ENCODE results near the gene QKI. TPM values are rescaled to one million over a fixed set of nuclear protein-coding genes. Genes with fewer than 3 reads are reported as not detected.

Gene QKI
- total RNA-seq, 1 experiment from 2014 or later = 50.8 TPM

DNA sequence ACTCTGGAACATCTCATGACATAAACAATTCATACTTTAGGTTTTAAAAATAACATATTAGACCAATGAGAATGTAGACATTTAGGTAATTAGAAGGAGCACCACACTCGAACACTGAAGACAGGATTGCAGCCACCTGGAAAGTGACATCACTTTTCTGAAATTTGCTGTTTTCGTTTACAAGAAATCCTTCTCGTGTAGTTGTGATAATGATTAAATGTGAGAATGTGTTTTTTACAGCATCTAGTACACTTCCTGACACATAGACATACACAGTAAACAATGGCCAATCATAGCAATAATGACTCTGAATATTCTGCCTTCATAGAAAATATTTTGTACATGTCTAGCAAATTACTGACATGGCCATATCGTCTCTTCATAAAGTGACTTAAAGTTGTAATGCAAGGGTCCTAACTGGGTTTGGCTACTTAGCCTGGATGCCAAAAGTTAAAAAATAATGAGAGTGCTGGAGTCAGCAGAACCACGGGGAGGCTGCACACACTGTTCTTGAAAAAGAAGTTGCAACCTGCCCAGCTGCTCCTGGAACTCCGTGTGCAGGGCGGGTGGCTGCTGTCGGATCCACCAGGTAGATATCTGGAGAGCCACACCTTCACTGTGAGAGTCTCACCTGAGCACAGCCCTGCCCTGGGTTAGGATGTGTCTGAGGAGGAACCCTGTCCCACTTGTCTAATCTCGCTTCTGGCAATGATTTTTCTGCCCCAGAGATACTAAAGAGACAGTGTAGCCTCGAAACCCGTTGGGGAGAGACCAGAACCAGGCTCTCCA, 212.9 kb downstream of the QKI start:
- intact Hi-C loops (cut with micrococcal nuclease; ENCODE audit: unreplicated experiment) = no loop called here
- H3K27me3 ChIP-seq (ENCODE audit: insufficient read depth, low read depth) = peaks cover 56% of the 10 kb centered on the region
- no peaks in the 10 kb centered on the region for H3K9me3 ChIP-seq (ENCODE audit: insufficient read depth, low read depth)
- no peak overlapping the region for H3K4me2 ChIP-seq
- TF ChIP-seq, protein P1, sequence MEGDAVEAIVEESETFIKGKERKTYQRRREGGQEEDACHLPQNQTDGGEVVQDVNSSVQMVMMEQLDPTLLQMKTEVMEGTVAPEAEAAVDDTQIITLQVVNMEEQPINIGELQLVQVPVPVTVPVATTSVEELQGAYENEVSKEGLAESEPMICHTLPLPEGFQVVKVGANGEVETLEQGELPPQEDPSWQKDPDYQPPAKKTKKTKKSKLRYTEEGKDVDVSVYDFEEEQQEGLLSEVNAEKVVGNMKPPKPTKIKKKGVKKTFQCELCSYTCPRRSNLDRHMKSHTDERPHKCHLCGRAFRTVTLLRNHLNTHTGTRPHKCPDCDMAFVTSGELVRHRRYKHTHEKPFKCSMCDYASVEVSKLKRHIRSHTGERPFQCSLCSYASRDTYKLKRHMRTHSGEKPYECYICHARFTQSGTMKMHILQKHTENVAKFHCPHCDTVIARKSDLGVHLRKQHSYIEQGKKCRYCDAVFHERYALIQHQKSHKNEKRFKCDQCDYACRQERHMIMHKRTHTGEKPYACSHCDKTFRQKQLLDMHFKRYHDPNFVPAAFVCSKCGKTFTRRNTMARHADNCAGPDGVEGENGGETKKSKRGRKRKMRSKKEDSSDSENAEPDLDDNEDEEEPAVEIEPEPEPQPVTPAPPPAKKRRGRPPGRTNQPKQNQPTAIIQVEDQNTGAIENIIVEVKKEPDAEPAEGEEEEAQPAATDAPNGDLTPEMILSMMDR (conservative IDR thresholded peaks at IDR 0.05) = no peak
- no peak for TF ChIP-seq EZH2 (IDR thresholded peaks at IDR 0.05; ENCODE audit: low read depth)
- no peaks in the 10 kb centered on the region for H3K9me2 ChIP-seq (ENCODE audit: insufficient read depth)
- H3K79me2 ChIP-seq (ENCODE audit: low read depth) = no peaks in the 10 kb centered on the region
- no peaks in the 10 kb centered on the region for H3F3A ChIP-seq (ENCODE audit: insufficient read depth, low read depth)
- no peak overlapping the region for H2AFZ ChIP-seq
- no peaks in the 10 kb centered on the region for H3K4me1 ChIP-seq (replicated peaks; ENCODE audit: insufficient read depth)
- ChIA-PET CTCF (no interaction called here), POLR2A (ENCODE audit: unreplicated experiment) (no interaction called here)
- H3K36me3 ChIP-seq (ENCODE audit: low read depth) = no peaks in the 10 kb centered on the region
- no peak for DNase-seq
- no peak overlapping the region for H3K4me3 ChIP-seq
- BruUV-seq (replicated peaks) = no TSS peak
- H3K27ac ChIP-seq = no peak overlapping the region
- H4K20me1 ChIP-seq (ENCODE audit: insufficient read depth) = no peaks in the 10 kb centered on the region

All from PC-9 (cell line).